DND-41 (cell line): ENCODE data around the gene SLC38A10.

Experiments used
- ATAC-seq: fragments of 200-7000 bp; cut with Tn5 transposase; 3 replicates; pipeline ENCODE4 v1.9.1; 2021; ENCODE audit warnings: low read depth; ENCODE audit not compliant: insufficient read depth
- DNase-seq: peaks from one replicate; pipeline ENCODE4 v3.0.0-alpha.2; 2020
- H2AFZ ChIP-seq: 2 replicates; pipeline ENCODE4 v1.6.0; 2012; ENCODE audit warnings: low read depth, low read length
- H3K27ac ChIP-seq: 2 replicates; pipeline ENCODE4 v1.5.1; 2012; ENCODE audit warnings: low read length, inconsistent platforms
- H3K27me3 ChIP-seq: fragments of 200-600 bp; sonication (generic); 2 replicates; pipeline ENCODE4 v1.6.0; 2012; ENCODE audit warnings: low read length, mild to moderate bottlenecking, inconsistent platforms; ENCODE audit not compliant: insufficient read depth, poor library complexity
- H3K36me3 ChIP-seq: 2 replicates; pipeline ENCODE4 v1.5.1; 2012; ENCODE audit warnings: low read length, inconsistent platforms; ENCODE audit not compliant: insufficient read depth
- H3K4me1 ChIP-seq: 2 replicates; pipeline ENCODE4 v1.5.1; 2012; ENCODE audit warnings: mild to moderate bottlenecking, low read length; ENCODE audit not compliant: insufficient read depth
- H3K4me2 ChIP-seq: 2 replicates; pipeline ENCODE4 v1.6.0; 2012; ENCODE audit warnings: mild to moderate bottlenecking, moderate library complexity, low read length, inconsistent platforms; ENCODE audit not compliant: insufficient read depth
- H3K4me3 ChIP-seq, 2 experiments: fragments of 200-600 bp in 1 of 2; shearing (Covaris generic) in 1 of 2; 2 replicates each; pipeline ENCODE4 v1.5.1; 2012 to 2016; ENCODE audit warnings: inconsistent platforms in 2 of 2, low read length in 2 of 2, mild to moderate bottlenecking in 2 of 2, low read depth in 1 of 2, moderate library complexity in 1 of 2
- H3K79me2 ChIP-seq: 2 replicates; pipeline ENCODE4 v1.6.0; 2012; ENCODE audit warnings: low read length, inconsistent platforms; ENCODE audit not compliant: insufficient read depth
- H3K9ac ChIP-seq: 2 replicates; pipeline ENCODE4 v1.6.0; 2012; ENCODE audit warnings: low read depth, mild to moderate bottlenecking, inconsistent platforms, low read length, moderate library complexity
- H3K9me3 ChIP-seq: 2 replicates; pipeline ENCODE4 v1.5.1; 2012; ENCODE audit warnings: low read length, moderate library complexity, mild to moderate bottlenecking, inconsistent platforms; ENCODE audit not compliant: insufficient read depth, severe bottlenecking
- H4K20me1 ChIP-seq: 2 replicates; pipeline ENCODE4 v1.6.0; 2012; ENCODE audit warnings: low read length; ENCODE audit not compliant: insufficient read depth
- EZH2 ChIP-seq: IDR thresholded peaks from 3 replicates; pipeline ENCODE4 v1.6.1; 2012; ENCODE audit warnings: borderline replicate concordance, low read depth, mild to moderate bottlenecking, moderate library complexity, low read length, inconsistent platforms; ENCODE audit not compliant: severe bottlenecking
- TF ChIP-seq, protein P1 (sequence below): IDR thresholded peaks from 2 replicates; pipeline ENCODE4 v1.5.1; 2012; ENCODE audit warnings: borderline replicate concordance, low read length, moderate library complexity, mild to moderate bottlenecking; ENCODE audit not compliant: poor library complexity, severe bottlenecking; ENCODE audit errors: extremely low read depth

Gene SLC38A10

DNA sequence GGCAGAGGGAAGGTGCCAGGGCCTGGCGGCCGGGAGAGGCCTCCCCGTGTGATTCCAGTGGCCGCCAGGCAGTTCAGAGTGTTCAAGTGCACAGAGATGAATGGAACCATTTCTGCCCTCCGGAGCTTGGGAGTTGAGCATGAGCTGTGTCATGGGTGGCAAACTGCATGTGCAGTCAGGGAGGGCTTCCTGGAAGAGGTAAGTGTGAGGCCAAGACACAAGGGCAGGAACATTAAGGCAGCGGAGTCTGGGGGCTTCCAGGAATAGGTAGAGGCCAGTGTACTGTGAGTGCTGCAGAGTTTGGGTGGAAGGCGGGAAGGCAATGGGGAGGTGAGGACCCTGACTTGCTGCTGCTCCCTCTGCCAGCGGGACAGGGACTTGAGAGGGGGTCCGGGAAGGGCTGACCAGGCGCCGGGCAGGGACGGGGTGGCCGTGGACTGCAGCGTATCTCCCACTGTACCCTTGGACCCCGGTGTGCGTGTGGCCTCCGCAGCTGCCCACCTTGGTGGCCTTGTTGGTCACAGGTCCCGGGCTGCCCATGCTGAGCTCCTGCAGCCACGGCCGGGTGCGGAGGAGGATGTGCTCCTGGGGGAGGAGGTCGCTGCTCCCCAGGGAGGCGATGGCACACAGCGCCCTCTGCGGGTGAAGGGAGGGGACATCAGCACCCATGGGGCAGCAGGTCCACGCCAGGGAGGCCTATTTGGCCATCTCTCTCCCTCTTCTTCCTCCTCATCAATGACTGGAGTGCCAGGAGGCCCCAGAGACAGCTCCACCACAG is 64.9 kb downstream of the SLC38A10 start:
- Histone ChIP-seq H3K9ac (no peak overlapping the region), H3K4me1 (no peaks in the 10 kb centered on the region), H2AFZ (no peak overlapping the region), H3K4me3 (no peak overlapping the region), H4K20me1 (peaks cover 13% of the 10 kb centered on the region), H3K27me3 (no peaks in the 10 kb centered on the region), H3K9me3 (no peaks in the 10 kb centered on the region), H3K27ac (no peak overlapping the region), H3K36me3 (peaks cover 54% of the 10 kb centered on the region), H3K79me2 (peaks cover 4% of the 10 kb centered on the region), H3K4me2 (no peak overlapping the region)
- TF ChIP-seq, protein P1, sequence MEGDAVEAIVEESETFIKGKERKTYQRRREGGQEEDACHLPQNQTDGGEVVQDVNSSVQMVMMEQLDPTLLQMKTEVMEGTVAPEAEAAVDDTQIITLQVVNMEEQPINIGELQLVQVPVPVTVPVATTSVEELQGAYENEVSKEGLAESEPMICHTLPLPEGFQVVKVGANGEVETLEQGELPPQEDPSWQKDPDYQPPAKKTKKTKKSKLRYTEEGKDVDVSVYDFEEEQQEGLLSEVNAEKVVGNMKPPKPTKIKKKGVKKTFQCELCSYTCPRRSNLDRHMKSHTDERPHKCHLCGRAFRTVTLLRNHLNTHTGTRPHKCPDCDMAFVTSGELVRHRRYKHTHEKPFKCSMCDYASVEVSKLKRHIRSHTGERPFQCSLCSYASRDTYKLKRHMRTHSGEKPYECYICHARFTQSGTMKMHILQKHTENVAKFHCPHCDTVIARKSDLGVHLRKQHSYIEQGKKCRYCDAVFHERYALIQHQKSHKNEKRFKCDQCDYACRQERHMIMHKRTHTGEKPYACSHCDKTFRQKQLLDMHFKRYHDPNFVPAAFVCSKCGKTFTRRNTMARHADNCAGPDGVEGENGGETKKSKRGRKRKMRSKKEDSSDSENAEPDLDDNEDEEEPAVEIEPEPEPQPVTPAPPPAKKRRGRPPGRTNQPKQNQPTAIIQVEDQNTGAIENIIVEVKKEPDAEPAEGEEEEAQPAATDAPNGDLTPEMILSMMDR: peak; percentile 58
- TF ChIP-seq EZH2: no peak
- DNase-seq: no peak
- no peak for ATAC-seq

DNA sequence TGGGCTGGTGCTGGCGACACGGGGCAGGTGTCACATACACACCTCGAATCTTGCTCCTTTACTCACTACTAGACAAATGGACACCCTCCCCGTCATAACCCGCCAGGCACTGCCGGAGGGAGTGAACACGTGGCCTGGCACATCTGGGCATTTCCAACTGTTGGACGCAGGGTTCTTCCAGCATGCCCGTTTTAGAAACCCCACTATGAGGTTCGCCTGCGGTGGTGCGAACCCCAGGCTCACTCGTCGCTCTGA is 65.5 kb downstream of the SLC38A10 start:
- H3K9me3 ChIP-seq: no peaks in the 10 kb centered on the region
- DNase-seq (no peak), ATAC-seq (no peak)
- H2AFZ ChIP-seq: no peak overlapping the region
- H3K4me3 ChIP-seq: no peak overlapping the region
- H3K27me3 ChIP-seq: no peaks in the 10 kb centered on the region
- no peaks in the 10 kb centered on the region for H3K4me1 ChIP-seq
- no peak overlapping the region for H3K9ac ChIP-seq
- no peak overlapping the region for H3K4me2 ChIP-seq
- no peaks in the 10 kb centered on the region for H3K79me2 ChIP-seq
- H4K20me1 ChIP-seq: peaks cover 12% of the 10 kb centered on the region
- no peak for TF ChIP-seq EZH2
- TF ChIP-seq, protein P1: no peak
- peaks cover 54% of the 10 kb centered on the region for H3K36me3 ChIP-seq
- H3K27ac ChIP-seq: no peak overlapping the region

DNA sequence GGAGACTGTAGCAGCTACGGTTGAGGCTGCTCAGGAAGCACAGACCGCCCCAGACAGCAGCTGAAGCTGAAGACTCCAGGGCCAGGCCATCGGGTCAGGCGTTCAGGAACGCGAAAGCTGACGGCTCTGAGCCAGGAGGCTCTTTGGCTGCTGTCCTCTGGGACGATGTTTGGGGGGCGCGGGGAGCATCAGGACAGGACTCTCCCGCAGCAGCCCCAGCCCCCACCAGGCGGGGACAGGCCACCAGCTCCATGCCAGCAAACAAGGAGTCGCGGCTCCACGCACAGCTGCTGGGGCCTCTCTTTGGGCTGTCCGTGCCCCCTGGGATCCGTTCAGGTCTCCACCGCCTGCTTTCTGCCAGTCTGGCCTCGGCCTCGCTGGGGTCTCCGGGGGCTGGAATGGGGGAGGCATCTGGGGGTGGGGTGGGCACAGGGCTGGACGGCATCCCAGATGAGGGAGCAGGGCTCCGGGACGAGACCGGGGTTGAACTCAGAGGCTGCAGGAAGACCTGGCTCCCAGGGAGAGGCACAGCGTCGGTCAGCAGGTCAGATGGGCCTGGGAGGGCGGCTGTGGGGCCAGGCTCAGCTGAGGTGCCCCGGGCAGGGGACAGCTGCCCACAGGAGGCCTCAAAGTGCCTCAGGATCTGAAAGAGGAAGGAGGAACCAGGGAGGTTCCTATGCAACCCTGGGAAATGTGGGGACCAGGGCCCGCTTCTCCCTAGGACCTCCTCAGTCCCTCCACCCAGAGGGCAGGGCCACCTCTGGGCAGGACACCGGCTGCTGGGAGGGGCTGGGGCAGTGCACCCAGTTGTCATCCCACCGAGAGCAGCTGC is 66.1 kb downstream of the SLC38A10 start:
- ATAC-seq (no peak), DNase-seq (no peak)
- H2AFZ ChIP-seq: no peak overlapping the region
- no peak overlapping the region for H3K9ac ChIP-seq
- H3K36me3 ChIP-seq: peaks cover 53% of the 10 kb centered on the region
- no peaks in the 10 kb centered on the region for H3K79me2 ChIP-seq
- H3K4me2 ChIP-seq: no peak overlapping the region
- no peaks in the 10 kb centered on the region for H3K4me1 ChIP-seq
- peaks cover 7% of the 10 kb centered on the region for H4K20me1 ChIP-seq
- H3K9me3 ChIP-seq: no peaks in the 10 kb centered on the region
- H3K27me3 ChIP-seq: no peaks in the 10 kb centered on the region
- H3K4me3 ChIP-seq: no peak overlapping the region
- no peak for TF ChIP-seq EZH2
- TF ChIP-seq, protein P1: no peak
- H3K27ac ChIP-seq: no peak overlapping the region
